Ovary (tissue), 9 donors: ENCODE results near the gene TRMU. TPM values are rescaled to one million over a fixed set of nuclear protein-coding genes. Genes with fewer than 3 reads are reported as not detected.
"Not testable (repeated sequence)": the region's sequence is repeated elsewhere in the genome, so short reads cannot be mapped to it uniquely, and the experiment has no call there.

ENCODE experiments used
- DNase-seq, 5 donors: peaks; one replicate each; pipeline ENCODE4 v3.0.0-alpha.2; 2019 to 2020
- H3K27ac ChIP-seq, 2 donors: fragments of 200-600 bp; one replicate each; pipeline versions ENCODE4 v1.5.1 to v1.8.0; 2019 to 2022
- H3K27me3 ChIP-seq: fragments of 200-600 bp; one replicate; pipeline ENCODE4 v1.8.0; 2022
- H3K36me3 ChIP-seq: fragments of 200-600 bp; sonication (generic); one replicate; pipeline ENCODE4 v1.5.1; 2019
- H3K4me1 ChIP-seq: one replicate; pipeline ENCODE4 v1.8.1; 2013; ENCODE audit warnings: mild to moderate bottlenecking, moderate library complexity; ENCODE audit not compliant: insufficient read depth
- H3K4me3 ChIP-seq: fragments of 200-600 bp; sonication (generic); one replicate; pipeline ENCODE4 v1.5.1; 2017
- H3K9me3 ChIP-seq, 2 donors: fragments of 200-600 bp in 1 of 2; sonication (generic) in 1 of 2; one replicate each; pipeline versions ENCODE4 v1.5.1 to v1.8.1; 2013 to 2019; ENCODE audit warnings: mild to moderate bottlenecking in 1 of 2, moderate library complexity in 1 of 2
- EP300 ChIP-seq: sonication (generic); formaldehyde crosslinking; IDR thresholded peaks from one replicate; pipeline ENCODE4 v1.6.1; 2017; ENCODE audit warnings: antibody characterized with exemption
- POLR2A ChIP-seq: fragments of 450-650 bp; IDR thresholded peaks from one replicate; pipeline ENCODE4 v1.6.1; 2017; ENCODE audit warnings: antibody characterized with exemption, mild to moderate bottlenecking, moderate library complexity
- WGBS, 3 donors: extraction: QIAGEN DNeasy Blood & Tissue Kit in 1 of 3; methylation state at CpG; one replicate each; pipeline versions ENCODE4 v1.1.5 to v1.1.7; 2013 to 2017; 5-methylcytosine and 5-hydroxymethylcytosine counted together
- intact Hi-C, 4 donors: fragments of 100-400 bp; cut with DNase I; formaldehyde crosslinking; loops; one replicate each; pipeline versions ENCODE4 v1.11.0 to v1.15.1; 2022 to 2023
- polyA plus RNA-seq, 2 donors: library from polyadenylated mRNA; stranded (reverse); fragments of 200-250 nt in 1 of 2; fragments of 350-450 nt in 1 of 2; fragmentation: Illumina TruSeq in 1 of 2; extraction: RNeasy Lipid Tissue Mini Kit (QIAGEN cat#74804) in 1 of 2; gene quantifications; one replicate each; pipeline ENCODE4 v1.2.3, GENCODE V29; 2013 to 2014
- total RNA-seq, 7 donors: library from RNA; depleted of rRNA in 2 of 7; stranded (reverse); fragments of >200 nt in 2 of 7; fragmentation: NEBNext Ultra II Directional in 3 of 7; extraction: Animal tissue kit (Norgen Biotek cat#: 25700) in 3 of 7; gene quantifications; one replicate each; pipeline versions ENCODE4 v1.1.0 to v1.2.4, GENCODE V29; 2016 to 2023
- TF ChIP-seq, protein P1 (sequence below), 3 donors: fragments of 450-650 bp in 2 of 3; fragments of 200-600 bp in 1 of 3; IDR thresholded peaks; one replicate each; pipeline versions ENCODE4 v1.5.1 to v1.8.0; 2016 to 2022; ENCODE audit warnings: antibody characterized with exemption in 3 of 3, mild to moderate bottlenecking in 1 of 3
- donor health status: DM: no; HTN: no; CAD: no; lungs with moderate emphysema.
- donor health status: DM: no; HTN: no; CAD: no.
- donor health status: Bipolar disorder and iron deficiency.
- donor health status: DM: yes; HTN: yes; CAD: no.
- donor health status: DM: no; HTN: no; CAD: no.
- donor health status: DM: yes; HTN: yes; CAD: no.

The TRMU gene
- total and polyA plus RNA-seq, 9 donors, result 15.2 to 35.0 (median 30.3) TPM

DNA sequence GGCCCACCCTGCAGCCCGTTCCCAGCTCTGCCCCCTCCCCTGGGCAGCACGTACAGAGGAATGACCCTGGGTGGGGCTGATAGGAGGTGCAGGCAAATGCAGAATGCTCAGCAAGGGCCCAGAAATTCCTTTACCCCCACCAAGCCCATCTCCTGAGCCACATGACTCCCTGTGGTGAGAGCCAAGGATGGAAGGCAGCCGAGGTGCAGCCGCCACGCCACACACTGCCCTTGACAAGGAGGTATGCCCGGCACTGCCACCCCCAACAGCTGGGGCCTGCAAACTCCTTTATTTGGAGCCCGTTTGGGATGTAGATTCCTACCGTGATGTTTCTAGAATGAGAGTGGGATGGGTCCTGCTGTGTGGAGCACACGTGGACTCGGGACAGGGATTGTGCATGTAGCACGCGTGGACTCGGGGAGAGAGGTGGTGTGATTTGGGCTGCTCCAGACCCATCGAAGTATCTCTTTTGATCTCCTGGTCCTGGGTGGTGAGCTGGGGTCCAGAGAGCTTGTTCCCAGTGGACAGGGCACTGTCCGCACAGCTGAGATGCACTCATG, 25.9 kb upstream of the TRMU start:
- TF ChIP-seq, protein P1, sequence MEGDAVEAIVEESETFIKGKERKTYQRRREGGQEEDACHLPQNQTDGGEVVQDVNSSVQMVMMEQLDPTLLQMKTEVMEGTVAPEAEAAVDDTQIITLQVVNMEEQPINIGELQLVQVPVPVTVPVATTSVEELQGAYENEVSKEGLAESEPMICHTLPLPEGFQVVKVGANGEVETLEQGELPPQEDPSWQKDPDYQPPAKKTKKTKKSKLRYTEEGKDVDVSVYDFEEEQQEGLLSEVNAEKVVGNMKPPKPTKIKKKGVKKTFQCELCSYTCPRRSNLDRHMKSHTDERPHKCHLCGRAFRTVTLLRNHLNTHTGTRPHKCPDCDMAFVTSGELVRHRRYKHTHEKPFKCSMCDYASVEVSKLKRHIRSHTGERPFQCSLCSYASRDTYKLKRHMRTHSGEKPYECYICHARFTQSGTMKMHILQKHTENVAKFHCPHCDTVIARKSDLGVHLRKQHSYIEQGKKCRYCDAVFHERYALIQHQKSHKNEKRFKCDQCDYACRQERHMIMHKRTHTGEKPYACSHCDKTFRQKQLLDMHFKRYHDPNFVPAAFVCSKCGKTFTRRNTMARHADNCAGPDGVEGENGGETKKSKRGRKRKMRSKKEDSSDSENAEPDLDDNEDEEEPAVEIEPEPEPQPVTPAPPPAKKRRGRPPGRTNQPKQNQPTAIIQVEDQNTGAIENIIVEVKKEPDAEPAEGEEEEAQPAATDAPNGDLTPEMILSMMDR (IDR thresholded peaks at IDR 0.05), result no peak
- TF ChIP-seq POLR2A (no peak), EP300 (no peak)
- intact Hi-C loops, result loop anchor here in 3 of 4 donors (5.0 to 10.0 kb wide), 3 partner anchors 187 to 315 kb away; no protein-coding TSS in a partner anchor
- DNase-seq, result no peak
- no peaks in the 10 kb centered on the region for H3K36me3 ChIP-seq
- H3K27me3 ChIP-seq, result no peaks in the 10 kb centered on the region
- H3K4me1 ChIP-seq, result no peaks in the 10 kb centered on the region
- H3K4me3 ChIP-seq, result no peak overlapping the region
- no peaks in the 10 kb centered on the region for H3K9me3 ChIP-seq
- WGBS, 3 donors, result 93 to 95% (median 94%) methylated on average over 15 of the region's 15 CpGs
- H3K27ac ChIP-seq, result no peak overlapping the region

DNA sequence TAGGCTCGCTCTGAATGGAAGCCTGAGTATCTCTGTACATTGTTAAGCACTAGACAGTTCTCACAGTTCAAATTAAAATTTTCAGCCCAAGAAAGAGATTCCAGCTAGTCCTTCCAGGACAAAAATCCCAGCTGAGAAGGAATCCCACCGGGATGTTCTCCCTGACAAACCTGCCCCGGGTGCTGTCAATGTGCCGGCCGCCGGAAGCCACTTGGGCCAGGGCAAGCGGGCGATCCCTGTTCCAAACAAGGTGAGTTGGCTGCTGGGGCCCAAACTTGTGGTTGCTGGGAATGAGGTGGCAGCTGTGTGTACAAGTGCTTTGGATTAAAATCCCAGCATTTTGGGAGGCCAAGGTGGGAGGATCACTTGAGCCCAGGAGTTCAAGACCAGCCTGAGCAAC, 23.5 kb upstream of the TRMU start:
- TF ChIP-seq, protein P1 (IDR thresholded peaks at IDR 0.05), result no peak
- no peak for TF ChIP-seq POLR2A
- no peak for TF ChIP-seq EP300
- Histone ChIP-seq H3K36me3 (no peaks in the 10 kb centered on the region), H3K27me3 (no peaks in the 10 kb centered on the region), H3K9me3 (no peaks in the 10 kb centered on the region), H3K4me3 (no peak overlapping the region), H3K4me1 (no peaks in the 10 kb centered on the region), H3K27ac (no peak overlapping the region)
- WGBS, 3 donors, result 96 to 97% (median 97%) methylated on average over 8 of the region's 8 CpGs
- no peak for DNase-seq
- intact Hi-C loops, result loop anchor here in 3 of 4 donors (5.0 to 10.0 kb wide), 3 partner anchors 190 to 317 kb away; no protein-coding TSS in a partner anchor

DNA sequence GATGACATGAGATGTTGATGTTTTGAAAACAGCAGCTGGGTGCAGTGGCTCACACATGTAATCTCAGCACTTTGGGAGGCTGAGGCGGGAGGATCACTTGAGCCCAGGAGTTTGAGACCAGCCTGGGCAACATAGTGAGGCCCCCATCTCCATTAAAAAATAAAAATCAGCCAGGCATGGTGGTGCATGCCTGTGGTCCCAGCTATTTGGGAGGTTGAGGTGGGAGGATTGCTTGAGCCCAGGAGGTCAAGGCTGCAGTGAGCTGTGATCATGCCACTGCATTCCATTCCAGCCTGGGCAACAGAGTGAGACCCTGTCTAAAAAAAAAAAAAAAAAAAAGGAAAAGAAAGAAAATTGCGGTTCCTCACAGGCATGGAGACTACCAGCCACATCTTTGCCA, 22.7 kb upstream of the TRMU start:
- not testable (repeated sequence) for H3K4me1 ChIP-seq, H3K27me3 ChIP-seq, DNase-seq, H3K27ac ChIP-seq, H3K9me3 ChIP-seq, H3K36me3 ChIP-seq, H3K4me3 ChIP-seq
- WGBS, 3 donors, result 91 to 96% (median 94%) methylated on average over 2 of the region's 2 CpGs
- intact Hi-C loops, result loop anchor here in 3 of 4 donors (5.0 to 10.0 kb wide), 3 partner anchors 191 to 318 kb away; no protein-coding TSS in a partner anchor

DNA sequence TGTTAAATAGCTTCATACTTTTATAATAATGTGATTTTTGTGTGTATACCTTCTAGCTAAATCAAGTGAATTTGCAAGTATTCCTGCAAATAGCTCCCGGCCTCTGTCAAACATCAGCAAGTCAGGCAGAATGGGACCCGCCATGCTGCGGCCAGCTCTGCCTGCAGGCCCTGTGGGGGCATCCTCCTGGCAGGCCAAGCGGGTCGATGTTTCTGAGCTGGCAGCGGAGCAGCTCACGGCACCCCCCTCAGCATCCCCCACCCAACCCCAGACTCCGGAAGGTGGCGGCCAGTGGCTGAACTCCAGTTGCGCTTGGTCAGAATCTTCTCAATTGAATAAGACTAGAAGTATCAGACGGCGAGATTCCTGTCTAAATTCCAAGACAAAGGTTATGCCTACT, 19.5 kb upstream of the TRMU start:
- intact Hi-C loops, result loop anchor here (2.0 to 10.0 kb wide), 2 partner anchors 193 to 321 kb away; no protein-coding TSS in a partner anchor
- 89 to 95% (median 94%) methylated on average over 12 of the region's 12 CpGs for WGBS, 3 donors
- no peaks in the 10 kb centered on the region for H3K36me3 ChIP-seq
- no peaks in the 10 kb centered on the region for H3K4me1 ChIP-seq
- H3K27ac ChIP-seq, result no peak overlapping the region
- H3K9me3 ChIP-seq, result no peaks in the 10 kb centered on the region
- no peak for DNase-seq
- TF ChIP-seq, protein P1 (IDR thresholded peaks at IDR 0.05), result no peak
- TF ChIP-seq EP300, result no peak
- no peaks in the 10 kb centered on the region for H3K27me3 ChIP-seq
- H3K4me3 ChIP-seq, result no peak overlapping the region

DNA sequence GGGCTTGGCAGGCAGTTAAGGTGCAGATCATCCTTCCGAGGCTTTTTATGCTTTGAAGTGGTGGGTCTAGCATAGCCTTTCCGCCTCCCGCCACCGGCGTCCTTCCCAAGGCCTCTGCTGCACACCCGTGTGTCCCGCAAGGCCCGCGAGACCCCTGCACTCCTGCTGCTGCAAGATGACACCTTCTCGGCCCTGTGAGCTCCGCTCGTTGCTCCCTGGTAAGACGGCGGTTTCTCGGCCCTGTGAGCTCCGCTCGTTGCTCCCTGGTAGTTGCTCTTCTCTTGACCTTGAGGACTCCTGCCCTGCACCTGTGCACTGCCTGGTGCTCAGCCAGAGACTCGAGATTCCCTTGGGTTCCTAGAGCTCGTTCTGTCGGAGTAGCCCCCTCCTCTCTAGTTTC, 17.9 kb upstream of the TRMU start:
- intact Hi-C loops, result loop anchor here in 2 of 4 donors (10.0 kb wide), 1 partner anchor 323 kb away; no protein-coding TSS in a partner anchor
- H3K27me3 ChIP-seq, result no peaks in the 10 kb centered on the region
- no peaks in the 10 kb centered on the region for H3K36me3 ChIP-seq
- no peaks in the 10 kb centered on the region for H3K4me1 ChIP-seq
- TF ChIP-seq EP300 (no peak), POLR2A (no peak)
- TF ChIP-seq, protein P1 (IDR thresholded peaks at IDR 0.05), result no peak
- 82 to 93% (median 90%) methylated on average over 20 of the region's 20 CpGs for WGBS, 3 donors
- H3K4me3 ChIP-seq, result no peak overlapping the region
- H3K9me3 ChIP-seq, result no peaks in the 10 kb centered on the region
- no peak overlapping the region for H3K27ac ChIP-seq
- DNase-seq, result no peak
